H1 (cell line): Measurements from ENCODE around the gene SMTNL1.

Experiments used
- CBX5 ChIP-seq: fragments of 300-800, 300-1000 bp; sonication (generic); IDR thresholded peaks from 2 replicates; pipeline ENCODE4 v1.7.1; 2016; ENCODE audit warnings: antibody characterized with exemption, low read length, low read depth
- CREB1 ChIP-seq: IDR thresholded peaks from 2 replicates; pipeline ENCODE4 v1.6.1; 2012; ENCODE audit warnings: inconsistent platforms
- EZH2 ChIP-seq: fragments of 200-600 bp; sonication (generic); IDR thresholded peaks from 2 replicates; pipeline ENCODE4 v1.7.1; 2012; ENCODE audit warnings: low read depth, mild to moderate bottlenecking, moderate library complexity, low read length, inconsistent platforms; ENCODE audit not compliant: severe bottlenecking
- GABPA ChIP-seq: IDR thresholded peaks from 2 replicates; pipeline ENCODE4 v1.6.1; 2011; ENCODE audit warnings: mild to moderate bottlenecking, low read length, moderate library complexity, borderline replicate concordance; ENCODE audit not compliant: insufficient read depth
- MAFK ChIP-seq: IDR thresholded peaks from 2 replicates; pipeline ENCODE4 v1.6.1; 2012; ENCODE audit warnings: low read depth, mild to moderate bottlenecking, improper control_type of control experiment, low read length
- POLR2A ChIP-seq, 2 experiments: IDR thresholded peaks; 1 replicate in 1 of 2; 2 replicates in 1 of 2; pipeline ENCODE4 v1.6.1; 2011; ENCODE audit warnings: low read depth in 2 of 2, low read length in 2 of 2, mild to moderate bottlenecking in 2 of 2; ENCODE audit errors: control extremely low read depth in 1 of 2
- RBBP5 ChIP-seq: IDR thresholded peaks from 2 replicates; pipeline ENCODE4 v1.7.1; 2012; ENCODE audit warnings: low read depth, mild to moderate bottlenecking, inconsistent platforms, low read length, moderate library complexity, borderline replicate concordance
- SUZ12 ChIP-seq: fragments of 200-600 bp; sonication (generic); IDR thresholded peaks from 2 replicates; pipeline ENCODE4 v1.6.1; 2012; ENCODE audit warnings: mild to moderate bottlenecking, inconsistent platforms, low read length, moderate library complexity, mixed read lengths
- TEAD4 ChIP-seq: IDR thresholded peaks from 2 replicates; pipeline ENCODE4 v1.6.1; 2012; ENCODE audit warnings: low read depth, low read length, inconsistent platforms, mixed read lengths
- TF ChIP-seq, protein P1 (sequence below): IDR thresholded peaks from 2 replicates; pipeline ENCODE4 v1.6.1; 2012; ENCODE audit warnings: inconsistent platforms
- TF ChIP-seq, protein P2 (sequence below), 3 experiments: IDR thresholded peaks; 1 replicate in 2 of 3; 2 replicates in 1 of 3; pipeline versions ENCODE4 v1.5.1 to v1.6.1; 2011; ENCODE audit warnings: low read length in 3 of 3, mild to moderate bottlenecking in 3 of 3, inconsistent platforms in 2 of 3, low read depth in 1 of 3, moderate library complexity in 1 of 3; ENCODE audit not compliant: insufficient read depth in 1 of 3; ENCODE audit errors: control extremely low read depth in 1 of 3

DNA sequence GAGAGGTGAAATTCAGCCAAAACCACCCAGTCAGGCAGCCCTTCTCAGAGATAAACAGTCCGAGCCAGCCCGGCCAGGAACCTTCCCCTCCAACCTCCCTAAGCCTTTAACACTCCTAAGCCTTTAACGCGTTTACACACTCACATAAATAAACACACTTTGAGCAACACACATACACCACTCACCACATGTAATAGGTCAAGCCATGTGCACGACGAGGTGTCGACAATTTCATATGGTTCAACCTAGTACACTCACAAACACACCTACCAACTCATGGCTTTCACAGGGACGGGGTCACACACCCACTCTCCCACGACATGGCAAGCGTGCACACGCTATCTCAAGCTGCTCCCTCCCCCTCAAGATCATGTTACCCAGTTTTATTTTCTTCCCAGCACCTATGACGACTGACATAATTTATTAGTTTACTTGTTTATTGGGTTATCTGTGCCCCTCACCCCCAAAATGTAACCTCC lies 37.4 kb upstream of the SMTNL1 start:
- TF ChIP-seq, protein P1, sequence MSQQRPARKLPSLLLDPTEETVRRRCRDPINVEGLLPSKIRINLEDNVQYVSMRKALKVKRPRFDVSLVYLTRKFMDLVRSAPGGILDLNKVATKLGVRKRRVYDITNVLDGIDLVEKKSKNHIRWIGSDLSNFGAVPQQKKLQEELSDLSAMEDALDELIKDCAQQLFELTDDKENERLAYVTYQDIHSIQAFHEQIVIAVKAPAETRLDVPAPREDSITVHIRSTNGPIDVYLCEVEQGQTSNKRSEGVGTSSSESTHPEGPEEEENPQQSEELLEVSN = no peak
- TF ChIP-seq TEAD4 (no peak), POLR2A (IDR thresholded peaks at IDR 0.05; ENCODE audit: control extremely low read depth in 1 of 2, low read depth in 2 of 2, low read length in 2 of 2) (no peak), CREB1 (no peak), EZH2 (no peak), CBX5 (no peak), SUZ12 (no peak), MAFK (no peak), RBBP5 (0 out of 2 replicates have a peak, but pooled peaks have one; percentile 54), GABPA (no peak)
- TF ChIP-seq, protein P2, sequence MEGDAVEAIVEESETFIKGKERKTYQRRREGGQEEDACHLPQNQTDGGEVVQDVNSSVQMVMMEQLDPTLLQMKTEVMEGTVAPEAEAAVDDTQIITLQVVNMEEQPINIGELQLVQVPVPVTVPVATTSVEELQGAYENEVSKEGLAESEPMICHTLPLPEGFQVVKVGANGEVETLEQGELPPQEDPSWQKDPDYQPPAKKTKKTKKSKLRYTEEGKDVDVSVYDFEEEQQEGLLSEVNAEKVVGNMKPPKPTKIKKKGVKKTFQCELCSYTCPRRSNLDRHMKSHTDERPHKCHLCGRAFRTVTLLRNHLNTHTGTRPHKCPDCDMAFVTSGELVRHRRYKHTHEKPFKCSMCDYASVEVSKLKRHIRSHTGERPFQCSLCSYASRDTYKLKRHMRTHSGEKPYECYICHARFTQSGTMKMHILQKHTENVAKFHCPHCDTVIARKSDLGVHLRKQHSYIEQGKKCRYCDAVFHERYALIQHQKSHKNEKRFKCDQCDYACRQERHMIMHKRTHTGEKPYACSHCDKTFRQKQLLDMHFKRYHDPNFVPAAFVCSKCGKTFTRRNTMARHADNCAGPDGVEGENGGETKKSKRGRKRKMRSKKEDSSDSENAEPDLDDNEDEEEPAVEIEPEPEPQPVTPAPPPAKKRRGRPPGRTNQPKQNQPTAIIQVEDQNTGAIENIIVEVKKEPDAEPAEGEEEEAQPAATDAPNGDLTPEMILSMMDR (IDR thresholded peaks at IDR 0.05; ENCODE audit: control extremely low read depth in 1 of 3, insufficient read depth in 1 of 3, low read depth in 1 of 3, low read length in 3 of 3) = no peak
